GM19035 (cell line): ENCODE results near the gene CHD9.
A peak's percentile ranks its signal among the peaks of the same experiment; 100 is the strongest.

Experiments used
- ATAC-seq: cut with Tn5 transposase; IDR thresholded peaks from one replicate; pipeline ENCODE4 v1.9.1; 2021; ENCODE audit not compliant: unreplicated experiment

The CHD9 gene

GRCh38 chr16:53090591-53091411 lies 36.0 kb downstream of the CHD9 start:
- ATAC-seq: peak; percentile 54

GRCh38 chr16:53091466-53092211 lies 36.8 kb downstream of the CHD9 start:
- peak; percentile 35 for ATAC-seq

DNA sequence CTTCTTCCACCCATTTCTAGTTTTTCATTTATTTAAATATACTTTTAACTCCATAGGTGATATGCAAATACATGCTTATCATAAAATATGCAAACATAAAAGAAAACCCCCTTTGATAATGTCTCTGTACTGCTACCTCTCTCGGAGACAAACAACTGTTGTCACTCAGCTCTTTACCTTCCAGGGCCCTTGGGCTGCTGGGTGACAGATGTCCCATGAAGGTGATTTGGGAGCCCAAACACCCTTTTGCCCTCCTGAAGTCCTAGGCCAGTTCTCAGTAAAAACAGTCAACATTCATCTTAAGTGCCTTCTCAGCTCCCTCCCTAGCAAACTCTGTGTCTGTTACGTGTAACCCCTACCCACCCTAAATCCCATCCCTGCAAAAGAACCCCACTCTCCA lies 37.5 kb downstream of the CHD9 start:
- no peak for ATAC-seq

- no peak for ATAC-seq
Observed at GRCh38 chr16:53093162-53093744, 38.5 kb downstream of the CHD9 start.

GRCh38 chr16:53094013-53094630 lies 39.3 kb downstream of the CHD9 start:
- ATAC-seq: peak; percentile 44

- ATAC-seq: no peak
Observed at GRCh38 chr16:53097190-53097589, 42.4 kb downstream of the CHD9 start.

GRCh38 chr16:53098526-53099317 lies 43.9 kb downstream of the CHD9 start:
- ATAC-seq: peak; percentile 65

GRCh38 chr16:53099318-53100130 lies 44.7 kb downstream of the CHD9 start:
- ATAC-seq: peak; percentile 50

DNA sequence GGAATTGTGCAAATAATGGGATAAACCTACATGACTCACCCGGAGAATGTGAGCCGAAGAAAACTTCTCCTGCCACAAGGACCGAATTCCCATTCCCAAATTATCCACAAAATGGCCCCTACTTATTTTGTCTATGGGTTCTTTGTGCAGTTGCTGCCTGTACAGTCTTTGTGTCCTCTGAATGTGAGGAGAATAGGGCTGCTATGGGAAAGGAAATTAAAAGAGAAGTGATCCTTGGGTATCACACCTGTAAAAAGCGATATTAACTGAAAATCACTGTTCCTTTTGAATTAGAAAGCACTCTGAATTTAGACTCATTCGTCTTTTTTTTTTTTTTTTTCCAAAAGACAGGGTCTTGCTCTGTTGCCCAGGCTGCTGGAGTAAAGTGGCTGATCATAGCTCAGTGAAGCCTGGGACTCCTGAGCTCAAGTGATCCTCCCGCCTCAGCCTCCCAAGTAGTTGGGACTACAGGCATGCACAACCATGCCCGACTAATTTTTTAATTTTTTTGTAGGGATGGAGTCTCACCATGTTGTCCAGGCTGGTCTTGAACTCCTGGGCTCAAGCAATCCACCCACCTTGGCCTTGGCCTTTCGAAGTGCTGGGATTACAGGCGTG lies 45.4 kb downstream of the CHD9 start:
- ATAC-seq: no peak

- ATAC-seq: no peak
Observed at GRCh38 chr16:53100889-53101288, 46.1 kb downstream of the CHD9 start.

DNA sequence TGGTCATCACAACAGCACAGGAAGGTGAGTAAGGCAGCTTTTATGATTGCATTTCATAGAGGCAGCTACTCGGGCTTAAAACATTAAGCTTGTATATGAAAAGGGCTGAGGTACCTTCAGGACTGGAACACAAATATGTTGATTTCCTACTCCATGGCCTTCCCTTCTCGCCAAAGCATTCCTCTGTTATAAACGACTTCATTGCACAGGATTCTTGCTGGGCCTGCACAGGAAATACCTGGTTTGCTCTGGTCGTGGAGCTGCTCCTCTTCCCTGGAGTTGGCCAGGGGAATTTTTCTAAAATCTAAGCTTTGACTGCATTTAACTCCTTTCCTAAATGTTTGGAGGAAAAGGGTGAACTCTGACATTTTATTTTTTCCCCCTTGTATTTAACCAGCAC lies 49.0 kb downstream of the CHD9 start:
- no peak for ATAC-seq

DNA sequence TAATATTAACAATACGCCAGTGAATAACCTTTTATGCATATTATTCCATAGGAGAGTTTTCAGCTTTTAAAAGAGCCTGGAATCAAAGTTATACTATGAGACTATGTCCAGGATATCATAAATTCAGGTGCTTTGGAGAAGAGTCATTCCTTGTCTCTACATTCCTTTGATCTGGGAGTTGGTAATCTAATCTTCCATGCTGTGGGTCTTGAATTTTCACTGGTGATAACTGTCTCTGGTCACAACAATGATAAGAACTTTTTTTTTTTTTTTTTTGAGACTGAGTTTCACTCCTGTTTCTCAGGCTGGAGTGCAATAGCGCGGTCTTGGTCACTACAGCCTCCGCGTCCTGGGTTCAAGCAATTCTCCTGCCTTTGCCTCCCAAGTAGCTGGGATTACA lies 50.8 kb downstream of the CHD9 start:
- ATAC-seq: no peak

GRCh38 chr16:53111078-53111791 lies 56.4 kb downstream of the CHD9 start:
- ATAC-seq: peak; percentile 52

DNA sequence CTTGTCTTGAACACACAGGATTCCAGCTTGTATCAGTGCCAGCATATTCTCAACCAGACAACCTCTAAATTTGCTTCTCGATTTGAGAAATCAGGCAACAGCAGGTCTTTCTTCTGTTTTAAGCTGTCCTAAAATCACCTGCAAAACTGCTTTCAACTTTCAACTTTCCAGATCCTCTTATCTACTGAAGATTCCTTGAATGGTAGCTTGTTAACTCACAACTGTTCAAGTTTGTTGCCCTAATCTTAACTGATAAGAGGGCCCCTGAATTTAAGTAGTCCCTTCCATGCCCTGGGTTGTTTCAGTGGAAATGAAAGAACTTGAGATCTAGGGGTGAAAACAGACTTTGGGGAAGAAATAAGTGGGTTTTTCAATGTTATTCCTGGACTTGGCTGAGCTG lies 57.2 kb downstream of the CHD9 start:
- no peak for ATAC-seq

GRCh38 chr16:53115047-53115446 lies 60.3 kb downstream of the CHD9 start:
- ATAC-seq: no peak

DNA sequence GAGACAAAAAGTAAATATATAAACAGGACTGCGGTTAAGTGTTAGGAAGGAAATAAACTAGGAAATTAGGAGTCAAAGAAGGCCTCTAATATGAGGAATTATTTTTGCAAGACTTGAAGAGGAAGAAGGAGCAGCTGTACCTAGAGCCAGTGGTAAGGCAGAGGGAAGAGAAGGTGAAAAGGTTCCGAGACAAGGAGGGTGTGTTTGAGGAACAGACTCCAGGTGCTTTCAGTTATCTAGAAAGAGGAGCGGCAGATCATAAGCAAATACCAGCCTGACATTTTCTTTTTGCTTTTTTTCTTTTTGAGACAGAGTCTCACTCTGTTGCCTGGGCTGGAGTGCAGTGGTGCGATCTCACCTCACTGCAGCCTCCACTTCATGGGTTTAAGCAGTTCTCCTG lies 61.0 kb downstream of the CHD9 start:
- ATAC-seq: no peak

DNA sequence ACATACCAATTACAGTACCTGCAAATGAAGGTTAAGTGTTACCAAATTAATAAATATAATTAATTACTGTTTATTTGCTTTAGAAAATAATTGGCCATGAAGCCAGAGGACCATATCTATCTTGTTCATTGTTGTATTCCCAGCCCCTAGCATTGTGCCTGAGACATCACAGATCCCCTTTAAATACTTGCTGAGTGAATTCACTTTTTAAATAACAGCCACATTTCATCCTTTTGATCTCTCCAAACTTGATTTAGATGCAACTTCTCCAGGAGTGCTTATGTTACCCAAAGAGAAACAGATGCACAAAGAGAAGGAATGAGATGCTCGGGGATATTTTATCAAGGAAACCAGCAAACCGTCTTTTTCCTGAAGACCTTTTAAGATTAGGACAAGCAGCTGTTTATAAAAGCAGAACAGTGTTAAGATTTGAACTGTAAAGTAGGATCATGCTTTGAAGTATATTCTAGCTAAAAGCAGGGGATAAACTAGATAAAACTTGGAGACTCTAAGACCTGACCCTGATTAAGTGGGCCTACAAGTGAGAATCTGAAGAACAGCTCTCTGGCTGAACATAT lies 66.3 kb downstream of the CHD9 start:
- ATAC-seq: no peak

DNA sequence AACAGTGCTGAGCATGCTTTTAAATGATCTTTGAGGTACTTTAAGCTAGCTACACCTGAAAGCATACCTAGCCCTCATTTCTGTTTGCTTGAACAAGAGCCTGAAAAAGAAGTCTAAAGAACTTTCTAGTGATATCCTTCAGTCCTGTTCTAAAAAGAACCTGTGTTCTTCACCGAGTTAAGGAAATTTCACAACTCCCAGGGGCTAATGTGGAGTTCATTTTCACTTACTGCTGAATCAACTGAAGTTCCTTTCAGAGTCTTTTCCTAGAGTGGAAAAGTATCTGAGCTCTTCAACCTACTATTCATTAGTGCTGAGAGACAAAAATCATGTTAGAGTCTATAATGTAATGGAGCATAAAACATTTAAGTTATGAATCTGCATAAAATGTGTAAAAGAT lies 66.9 kb downstream of the CHD9 start:
- ATAC-seq: no peak
